Measurements from ENCODE around the gene THY1. TPM values are rescaled to one million over a fixed set of nuclear protein-coding genes. Genes with fewer than 3 reads are reported as not detected.

Gene THY1
- total RNA-seq, 1 experiment from 2014 or later = 13.7 TPM

GRCh38 chr11:119381181-119381988, 41.6 kb downstream of the THY1 start, which contains the start of gene USP2:
TSS of gene USP2 (minus strand) at chr11:119381690. CDS start at chr11:119373480, 8,210 bp downstream.
- ChIA-PET POLR2A (interaction anchor here (0.6 to 1.0 kb wide), 2 partner anchors 32 to 274 kb away, joined by 3 to 4 read pairs; partner anchors contain the start of gene C2CD2L), CTCF (interaction anchor here (0.6 to 1.6 kb wide), 4 partner anchors 25 to 200 kb away, joined by 3 to 7 read pairs (median 4); no protein-coding TSS in a partner anchor)
- Histone ChIP-seq H3K27me3 (ENCODE audit: control insufficient read depth, insufficient read depth, low read length) (no peaks in the 10 kb centered on the region), H3K4me3 (ENCODE audit: low read depth in 2 of 2, low read length in 2 of 2) (peak within 1 kb of the TSS; percentile 56 to 86), H3K9me3 (ENCODE audit: control insufficient read depth, insufficient read depth, low read depth, low read length) (no peaks in the 10 kb centered on the region), H3K4me1 (ENCODE audit: control insufficient read depth, insufficient read depth, low read length) (peaks cover 7% of the 10 kb centered on the region), H3K36me3 (ENCODE audit: control insufficient read depth, insufficient read depth, low read length) (no peaks in the 10 kb centered on the region), H3K27ac (ENCODE audit: low read length) (peak within 1 kb of the TSS; percentile 57)
- BruUV-seq (replicated peaks) = no TSS peak
- ATAC-seq (peak; percentile 99), DNase-seq (ENCODE audit: low read depth, low spot score) (peak; percentile 78)
- intact Hi-C loops (cut with micrococcal nuclease; ENCODE audit: unreplicated experiment) = loop anchor here (5.0 kb wide), 1 partner anchor 91 kb away; no protein-coding TSS in a partner anchor
- in situ Hi-C loops (cut with HindIII; ENCODE audit: low pct_unique_long_range_greater_than_20kb, low sequenced_read_pairs) = no loop called here
- 0 out of 2 replicates have a peak, but pooled peaks have one; percentile 35 for TF ChIP-seq POLR2AphosphoS5 (IDR thresholded peaks at IDR 0.05; ENCODE audit: low read depth, low read length)
- TF ChIP-seq TCF7L2 (IDR thresholded peaks at IDR 0.05; ENCODE audit: low read depth, low read length) = 0 out of 2 replicates have a peak, but pooled peaks have one; percentile 13
- TF ChIP-seq REST (IDR thresholded peaks at IDR 0.05; ENCODE audit: insufficient read depth in 1 of 2, low read depth in 2 of 2, low read length in 1 of 2) = no peak
- TF ChIP-seq SIN3A (IDR thresholded peaks at IDR 0.05; ENCODE audit: borderline replicate concordance, insufficient read depth, low read depth, low read length) = peak; percentile 100
- TF ChIP-seq CTCF (IDR thresholded peaks at IDR 0.05) = peak; percentile 99

GRCh38 chr11:119380827-119381180, 42.2 kb downstream of the THY1 start:
- DNase-seq (ENCODE audit: low read depth, low spot score) = no peak
- H3K9me3 ChIP-seq (ENCODE audit: control insufficient read depth, insufficient read depth, low read depth, low read length) = no peaks in the 10 kb centered on the region
- TF ChIP-seq SIN3A (IDR thresholded peaks at IDR 0.05; ENCODE audit: borderline replicate concordance, insufficient read depth, low read depth, low read length) = no peak
- no peak for TF ChIP-seq TCF7L2 (IDR thresholded peaks at IDR 0.05; ENCODE audit: low read depth, low read length)
- TF ChIP-seq CTCF (IDR thresholded peaks at IDR 0.05) = no peak
- no peak for TF ChIP-seq POLR2AphosphoS5 (IDR thresholded peaks at IDR 0.05; ENCODE audit: low read depth, low read length)
- TF ChIP-seq REST (IDR thresholded peaks at IDR 0.05; ENCODE audit: insufficient read depth in 1 of 2, low read depth in 2 of 2, low read length in 1 of 2) = no peak
- no peak overlapping the region for H3K27ac ChIP-seq (ENCODE audit: low read length)
- H3K4me3 ChIP-seq (ENCODE audit: low read depth in 2 of 2, low read length in 2 of 2) = peak overlapping the region; percentile 56 to 86
- intact Hi-C loops (cut with micrococcal nuclease; ENCODE audit: unreplicated experiment) (loop anchor here (5.0 kb wide), 1 partner anchor 91 kb away; no protein-coding TSS in a partner anchor), in situ Hi-C loops (cut with HindIII; ENCODE audit: low pct_unique_long_range_greater_than_20kb, low sequenced_read_pairs) (no loop called here)
- ChIA-PET CTCF (interaction anchor here (0.7 to 1.6 kb wide), 4 partner anchors 8 to 94 kb away, joined by 3 to 7 read pairs (median 4); no protein-coding TSS in a partner anchor), POLR2A (interaction anchor here (1.0 kb wide), 1 partner anchor 274 kb away, joined by 3 read pairs; the partner anchor contains the start of gene C2CD2L)
- peaks cover 11% of the 10 kb centered on the region for H3K4me1 ChIP-seq (ENCODE audit: control insufficient read depth, insufficient read depth, low read length)
- BruUV-seq (replicated peaks) = no TSS peak
- no peak for ATAC-seq
- no peaks in the 10 kb centered on the region for H3K36me3 ChIP-seq (ENCODE audit: control insufficient read depth, insufficient read depth, low read length)
- H3K27me3 ChIP-seq (ENCODE audit: control insufficient read depth, insufficient read depth, low read length) = no peaks in the 10 kb centered on the region
